Left hindlimb (tissue), 1 donor: ENCODE results near the gene ZNF586.
"Not testable (repeated sequence)": the region's sequence is repeated elsewhere in the genome, so short reads cannot be mapped to it uniquely, and the experiment has no call there.

ENCODE experiments used
- DNase-seq: peaks from one replicate; pipeline ENCODE4 v3.0.0-alpha.2; 2018

Gene ZNF586

GRCh38 chr19:57800696-57801095 lies 31.2 kb downstream of the ZNF586 start:
- no peak for DNase-seq

DNA sequence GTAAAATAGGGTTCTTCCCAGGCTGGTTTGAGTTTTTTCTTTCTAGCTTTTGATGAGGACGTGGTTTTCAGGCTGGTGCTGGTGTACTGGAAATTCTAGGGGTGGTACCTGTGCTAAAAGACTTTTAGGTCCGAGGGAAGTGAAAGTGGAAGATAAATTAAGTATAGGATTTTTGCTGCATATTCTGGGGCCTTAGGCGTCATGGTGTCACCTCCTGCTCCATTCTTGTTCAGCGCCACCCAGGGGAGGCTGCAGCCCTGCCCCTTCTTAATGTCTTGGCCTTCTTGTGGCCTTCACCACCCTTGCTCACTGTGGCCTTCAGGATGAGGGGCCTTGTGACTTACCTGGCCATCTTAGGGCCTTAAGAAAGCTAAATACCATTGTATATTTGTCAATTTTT lies 32.8 kb downstream of the ZNF586 start:
- no peak for DNase-seq

DNA sequence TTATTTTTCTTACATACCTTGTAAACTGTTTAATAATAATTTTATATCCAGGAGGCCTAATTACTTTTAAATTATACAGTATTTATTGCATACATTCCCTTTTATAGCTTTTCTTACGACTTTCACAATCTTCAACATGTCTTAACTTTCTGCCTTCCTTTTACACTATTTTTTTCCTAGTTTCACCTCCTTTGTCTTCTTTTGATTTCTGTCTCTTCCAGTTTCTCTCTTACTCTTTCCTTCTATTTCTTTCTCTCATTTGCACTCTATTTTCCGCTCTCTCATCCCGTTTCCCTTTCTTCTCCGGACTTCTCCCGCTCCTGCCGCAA lies 33.8 kb downstream of the ZNF586 start:
- no peak for DNase-seq

- DNase-seq = peak; percentile 52
These were observed 34.3 kb downstream of the ZNF586 start for GRCh38 chr19:57803594-57804325.

DNA sequence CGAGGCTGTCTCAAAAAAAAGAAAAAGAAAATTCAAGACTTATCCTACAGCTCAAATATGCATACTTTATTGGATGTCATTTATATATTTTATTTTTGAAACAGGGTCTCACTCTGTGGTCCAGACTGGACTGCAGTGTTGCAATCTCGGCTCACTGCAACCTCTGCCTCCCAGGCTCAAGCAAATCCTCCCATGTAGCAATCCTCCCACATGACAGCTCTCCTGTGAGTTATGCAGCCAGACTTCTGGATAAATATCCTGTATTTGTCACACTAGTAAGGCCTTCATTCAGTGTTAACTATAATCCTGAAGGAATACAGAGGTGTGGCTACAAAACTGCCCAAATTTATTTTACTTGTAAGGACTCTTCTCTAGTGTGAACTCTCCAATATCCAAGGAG lies 38.1 kb downstream of the ZNF586 start:
- no peak for DNase-seq

- DNase-seq = not testable (repeated sequence)
These were observed 41.2 kb downstream of the ZNF586 start for GRCh38 chr19:57810410-57811295.

GRCh38 chr19:57812226-57812625 lies 42.8 kb downstream of the ZNF586 start:
- no peak for DNase-seq

GRCh38 chr19:57812975-57813820 lies 43.7 kb downstream of the ZNF586 start:
- not testable (repeated sequence) for DNase-seq

- DNase-seq = no peak
These were observed 44.5 kb downstream of the ZNF586 start for GRCh38 chr19:57813919-57814504.

DNA sequence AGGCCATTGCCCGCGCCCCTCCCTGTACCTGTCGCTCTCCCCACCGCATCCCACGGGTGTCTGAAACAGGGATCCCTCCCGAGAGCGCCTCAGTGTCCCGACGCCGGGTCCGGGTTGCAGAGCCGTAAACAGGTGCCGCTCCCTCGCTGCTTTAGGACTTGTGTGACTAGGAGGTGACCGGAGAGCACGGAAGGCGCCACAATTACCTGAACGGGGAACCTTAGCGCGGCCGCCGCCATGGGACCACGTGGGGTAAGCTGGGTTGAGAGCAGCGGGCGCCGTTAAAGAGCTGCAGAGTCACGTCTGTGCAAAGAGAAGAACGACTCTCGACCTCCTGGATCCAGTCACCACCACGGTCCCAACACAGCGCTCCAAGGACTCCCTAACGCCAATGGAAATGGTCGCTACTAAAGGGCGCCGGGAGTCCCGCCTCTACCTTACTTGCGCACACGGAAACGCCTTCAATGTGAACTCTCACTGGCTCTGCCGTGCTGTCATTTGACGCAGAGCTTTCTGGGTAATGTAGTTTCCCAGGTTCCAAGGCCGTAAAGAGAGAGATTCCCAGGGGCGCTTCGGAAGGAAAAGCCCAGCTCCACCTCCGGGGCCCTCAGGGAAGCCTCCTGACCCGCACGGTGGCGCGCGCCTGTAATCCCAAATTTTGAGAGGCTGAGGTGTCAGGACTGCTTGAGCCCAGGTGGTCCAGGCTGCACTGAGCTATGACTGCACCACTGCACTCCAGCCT lies 45.2 kb downstream of the ZNF586 start, which contains the start of gene ZNF552:
TSS of gene ZNF552 (minus strand) at position 409 of the 742 bp plus-strand sequence. CDS start at position 239, 170 bp downstream.
- peak; percentile 86 for DNase-seq

DNA sequence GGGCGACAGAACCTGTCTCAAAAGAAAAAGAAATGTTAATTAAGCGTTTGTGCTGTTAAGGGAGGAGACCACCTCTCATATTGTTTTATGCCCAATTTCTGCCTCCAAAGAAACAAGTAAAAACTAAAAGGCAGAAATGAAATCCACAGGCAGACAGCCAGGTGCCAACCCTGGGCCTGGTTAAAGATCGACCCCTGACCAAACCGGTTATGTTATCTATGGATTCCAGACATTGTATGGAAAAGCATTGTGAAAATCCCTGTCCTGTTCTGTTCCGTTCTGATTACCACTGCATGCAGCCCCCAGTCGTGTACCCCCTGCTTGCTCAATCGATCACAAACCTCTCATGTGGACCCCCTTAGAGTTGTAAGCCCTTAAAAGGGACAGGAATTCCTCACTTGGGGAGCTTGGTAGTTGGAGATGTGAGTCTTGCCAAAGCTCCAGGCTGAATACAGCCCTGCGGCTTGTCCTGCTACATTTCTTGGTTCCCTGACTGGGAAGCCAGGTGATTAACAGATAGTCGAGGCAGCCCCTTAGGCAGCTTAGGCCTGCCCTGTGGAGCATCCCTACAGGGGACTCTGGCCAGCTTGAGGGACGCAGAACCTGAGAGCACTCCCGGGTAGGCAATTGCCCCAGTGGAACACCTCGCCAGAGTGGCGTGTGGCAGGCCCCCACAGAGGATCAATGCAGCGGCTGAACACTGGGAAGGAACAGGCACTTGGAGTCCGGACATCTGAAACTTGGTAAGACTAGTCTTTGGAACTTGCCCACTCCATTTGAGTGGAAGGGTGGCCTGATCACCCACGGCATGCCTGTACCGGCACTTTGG lies 46.0 kb downstream of the ZNF586 start:
- DNase-seq = no peak

DNA sequence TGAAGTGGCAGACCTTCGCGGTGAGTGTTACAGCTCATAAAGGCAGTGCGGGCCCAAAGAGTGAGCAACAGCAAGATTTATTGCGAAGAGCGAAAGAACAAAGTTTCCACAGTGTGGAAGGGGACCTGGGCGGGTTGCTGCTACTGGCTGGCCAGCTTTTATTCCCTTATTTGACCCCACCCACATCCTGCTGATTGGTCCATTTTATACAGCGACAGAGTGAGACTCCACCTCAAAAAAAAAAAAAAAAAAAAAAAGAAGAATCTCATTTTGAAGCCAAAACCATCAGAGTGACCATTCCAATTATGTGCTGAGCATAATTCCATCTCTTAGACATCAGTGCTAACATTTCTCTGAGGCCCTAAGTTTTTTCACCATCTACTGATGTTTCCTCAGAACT lies 47.2 kb downstream of the ZNF586 start:
- DNase-seq = no peak

- no peak for DNase-seq
These were observed 48.5 kb downstream of the ZNF586 start for GRCh38 chr19:57817976-57818375.

- DNase-seq = no peak
These were observed 48.9 kb downstream of the ZNF586 start for GRCh38 chr19:57818378-57818777.

DNA sequence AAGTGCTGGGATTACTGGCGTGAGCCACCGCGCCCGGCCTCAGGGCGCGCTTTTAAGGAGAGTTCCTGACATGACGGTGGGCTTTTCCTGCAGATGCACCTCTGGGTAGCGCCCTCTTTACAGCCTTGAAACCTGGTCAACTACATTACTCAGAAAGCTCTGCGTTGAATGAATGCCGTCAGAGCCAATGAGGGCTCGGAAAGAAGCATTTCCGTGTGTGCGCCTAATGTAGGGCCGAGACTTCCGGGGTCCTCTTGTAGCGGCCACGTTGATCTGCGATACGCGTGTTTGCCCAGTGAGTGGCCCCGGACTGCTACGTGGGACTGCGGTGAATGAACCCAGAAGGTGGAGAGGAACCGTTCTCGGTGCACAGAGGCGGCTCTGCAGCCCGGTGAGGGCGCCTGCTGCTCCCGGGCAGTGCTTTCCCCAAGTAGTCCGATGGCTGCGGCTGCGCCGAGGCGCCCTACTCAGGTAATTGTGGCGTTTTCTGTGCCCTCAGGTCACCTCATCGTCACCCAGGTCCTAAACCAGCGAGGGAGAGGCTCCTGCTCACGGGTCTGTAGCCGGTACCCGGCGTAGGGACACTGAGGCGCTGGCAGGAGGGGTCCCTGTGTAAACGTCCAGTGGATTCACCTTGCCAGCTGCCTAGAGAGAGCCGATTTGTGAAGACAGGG lies 50.1 kb downstream of the ZNF586 start:
- DNase-seq = peak; percentile 90

DNA sequence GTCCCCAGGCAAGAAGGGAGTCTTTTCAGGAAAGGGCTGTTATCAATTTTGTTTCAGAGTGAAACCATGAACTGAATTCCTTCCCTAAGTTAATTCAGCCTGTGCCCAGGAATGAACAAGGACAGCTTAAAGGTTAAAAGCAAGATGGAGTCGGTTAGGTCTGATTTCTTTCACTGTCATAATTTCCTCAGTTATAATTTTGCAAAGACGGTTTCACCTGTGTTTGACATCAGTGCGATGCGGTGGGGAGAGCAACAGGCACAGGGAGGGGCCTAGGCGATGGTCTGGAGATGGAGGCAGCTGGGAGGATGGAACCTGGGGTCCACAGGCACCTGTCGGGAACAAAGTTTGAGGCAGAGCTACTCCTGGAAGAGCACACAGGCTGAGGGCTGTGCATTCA lies 51.1 kb downstream of the ZNF586 start:
- DNase-seq = no peak

DNA sequence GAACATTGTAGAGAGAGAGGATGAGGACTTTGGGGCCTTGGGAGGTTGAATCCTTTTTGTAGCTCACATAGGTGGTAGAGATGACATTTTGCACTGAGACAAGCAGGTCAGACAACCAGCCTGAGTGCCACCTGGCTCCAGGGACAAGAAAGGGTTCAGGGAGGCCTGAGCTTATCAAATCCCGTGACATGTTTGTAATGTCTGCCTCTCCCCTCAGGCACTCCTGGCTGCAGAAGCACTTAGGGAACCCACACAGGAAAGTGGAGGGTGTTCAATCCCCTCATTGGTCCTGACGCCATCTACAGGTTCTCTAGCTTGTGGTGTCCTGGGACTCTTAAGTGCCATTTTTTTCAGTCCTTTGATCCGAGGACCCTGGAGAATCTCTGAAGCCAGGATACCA lies 51.6 kb downstream of the ZNF586 start:
- DNase-seq = not testable (repeated sequence)

DNA sequence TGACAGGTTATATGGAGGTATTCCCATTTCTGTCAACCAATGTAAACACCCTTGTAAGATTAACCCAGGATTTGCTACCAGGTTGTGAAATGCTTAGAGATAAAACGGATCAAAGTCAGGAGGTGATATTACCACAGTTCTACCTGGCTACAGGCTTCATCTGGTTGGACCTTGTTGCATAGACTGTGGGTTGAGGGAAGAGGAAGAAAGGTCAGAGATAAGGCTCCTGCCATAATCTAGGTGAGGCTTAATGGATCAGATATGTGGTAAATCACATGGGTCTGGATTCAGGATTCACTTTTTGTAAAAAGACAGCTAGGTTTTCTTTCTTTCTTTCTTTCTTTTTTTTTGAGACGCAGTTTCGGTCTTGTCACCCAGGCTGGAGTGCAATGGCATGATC lies 52.0 kb downstream of the ZNF586 start:
- not testable (repeated sequence) for DNase-seq

- DNase-seq = not testable (repeated sequence)
These were observed 53.7 kb downstream of the ZNF586 start for GRCh38 chr19:57823155-57823554.

DNA sequence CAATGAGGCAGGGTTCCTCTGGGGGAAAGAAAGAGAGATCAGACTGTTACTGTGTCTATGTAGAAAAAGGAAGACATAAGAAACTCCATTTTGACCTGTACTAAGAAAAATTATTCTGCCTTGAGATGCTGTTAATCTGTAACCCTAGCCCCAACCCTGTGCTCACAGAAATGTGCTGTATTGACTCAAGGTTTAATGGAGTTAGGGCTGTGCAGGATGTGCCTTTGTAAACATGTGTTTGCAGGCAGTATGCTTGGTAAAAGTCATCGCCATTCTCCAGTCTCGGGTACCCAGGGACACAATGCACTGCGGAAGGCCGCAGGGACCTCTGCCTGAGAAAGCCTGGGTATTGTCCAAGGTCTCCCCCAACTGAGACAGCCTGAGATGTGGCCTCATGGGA lies 54.1 kb downstream of the ZNF586 start:
- DNase-seq = not testable (repeated sequence)
